Liver (tissue), 3 donors: ENCODE results near the gene NPPA.

Experiments
- FOXA2 ChIP-seq: IDR thresholded peaks from 2 replicates; pipeline ENCODE4 v1.6.1; 2016; ENCODE audit warnings: antibody characterized with exemption
- RAD21 ChIP-seq, 2 donors: IDR thresholded peaks; 2 replicates each; pipeline ENCODE4 v1.6.1; 2016; ENCODE audit warnings: antibody characterized with exemption in 2 of 2, mild to moderate bottlenecking in 2 of 2
- YY1 ChIP-seq: IDR thresholded peaks from 2 replicates; pipeline ENCODE4 v1.6.1; 2016; ENCODE audit warnings: antibody characterized with exemption, mild to moderate bottlenecking
- TF ChIP-seq, protein P1 (sequence below): fragments of 150-350 bp; IDR thresholded peaks from 2 replicates; pipeline ENCODE4 v1.5.1; 2017; ENCODE audit warnings: improper control_type of control experiment, low read depth, low read length; ENCODE audit not compliant: missing input control
- TF ChIP-seq, protein P2 (sequence below): IDR thresholded peaks from 2 replicates; pipeline ENCODE4 v1.6.1; 2016; ENCODE audit warnings: antibody characterized with exemption, mild to moderate bottlenecking
- donor health status: healthy.
- donor health status: healthy.

GRCh38 chr1:11888206-11888876 lies 40.8 kb upstream of the NPPA start:
- TF ChIP-seq FOXA2 (no peak), YY1 (no peak), RAD21 (IDR thresholded peaks at IDR 0.05) (no peak)
- TF ChIP-seq, protein P1, sequence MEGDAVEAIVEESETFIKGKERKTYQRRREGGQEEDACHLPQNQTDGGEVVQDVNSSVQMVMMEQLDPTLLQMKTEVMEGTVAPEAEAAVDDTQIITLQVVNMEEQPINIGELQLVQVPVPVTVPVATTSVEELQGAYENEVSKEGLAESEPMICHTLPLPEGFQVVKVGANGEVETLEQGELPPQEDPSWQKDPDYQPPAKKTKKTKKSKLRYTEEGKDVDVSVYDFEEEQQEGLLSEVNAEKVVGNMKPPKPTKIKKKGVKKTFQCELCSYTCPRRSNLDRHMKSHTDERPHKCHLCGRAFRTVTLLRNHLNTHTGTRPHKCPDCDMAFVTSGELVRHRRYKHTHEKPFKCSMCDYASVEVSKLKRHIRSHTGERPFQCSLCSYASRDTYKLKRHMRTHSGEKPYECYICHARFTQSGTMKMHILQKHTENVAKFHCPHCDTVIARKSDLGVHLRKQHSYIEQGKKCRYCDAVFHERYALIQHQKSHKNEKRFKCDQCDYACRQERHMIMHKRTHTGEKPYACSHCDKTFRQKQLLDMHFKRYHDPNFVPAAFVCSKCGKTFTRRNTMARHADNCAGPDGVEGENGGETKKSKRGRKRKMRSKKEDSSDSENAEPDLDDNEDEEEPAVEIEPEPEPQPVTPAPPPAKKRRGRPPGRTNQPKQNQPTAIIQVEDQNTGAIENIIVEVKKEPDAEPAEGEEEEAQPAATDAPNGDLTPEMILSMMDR: no peak
- TF ChIP-seq, protein P2, sequence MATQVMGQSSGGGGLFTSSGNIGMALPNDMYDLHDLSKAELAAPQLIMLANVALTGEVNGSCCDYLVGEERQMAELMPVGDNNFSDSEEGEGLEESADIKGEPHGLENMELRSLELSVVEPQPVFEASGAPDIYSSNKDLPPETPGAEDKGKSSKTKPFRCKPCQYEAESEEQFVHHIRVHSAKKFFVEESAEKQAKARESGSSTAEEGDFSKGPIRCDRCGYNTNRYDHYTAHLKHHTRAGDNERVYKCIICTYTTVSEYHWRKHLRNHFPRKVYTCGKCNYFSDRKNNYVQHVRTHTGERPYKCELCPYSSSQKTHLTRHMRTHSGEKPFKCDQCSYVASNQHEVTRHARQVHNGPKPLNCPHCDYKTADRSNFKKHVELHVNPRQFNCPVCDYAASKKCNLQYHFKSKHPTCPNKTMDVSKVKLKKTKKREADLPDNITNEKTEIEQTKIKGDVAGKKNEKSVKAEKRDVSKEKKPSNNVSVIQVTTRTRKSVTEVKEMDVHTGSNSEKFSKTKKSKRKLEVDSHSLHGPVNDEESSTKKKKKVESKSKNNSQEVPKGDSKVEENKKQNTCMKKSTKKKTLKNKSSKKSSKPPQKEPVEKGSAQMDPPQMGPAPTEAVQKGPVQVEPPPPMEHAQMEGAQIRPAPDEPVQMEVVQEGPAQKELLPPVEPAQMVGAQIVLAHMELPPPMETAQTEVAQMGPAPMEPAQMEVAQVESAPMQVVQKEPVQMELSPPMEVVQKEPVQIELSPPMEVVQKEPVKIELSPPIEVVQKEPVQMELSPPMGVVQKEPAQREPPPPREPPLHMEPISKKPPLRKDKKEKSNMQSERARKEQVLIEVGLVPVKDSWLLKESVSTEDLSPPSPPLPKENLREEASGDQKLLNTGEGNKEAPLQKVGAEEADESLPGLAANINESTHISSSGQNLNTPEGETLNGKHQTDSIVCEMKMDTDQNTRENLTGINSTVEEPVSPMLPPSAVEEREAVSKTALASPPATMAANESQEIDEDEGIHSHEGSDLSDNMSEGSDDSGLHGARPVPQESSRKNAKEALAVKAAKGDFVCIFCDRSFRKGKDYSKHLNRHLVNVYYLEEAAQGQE: no peak
